Measurements from ENCODE around the gene BICRA.
A peak's percentile ranks its signal among the peaks of the same experiment; 100 is the strongest.
"Not testable (repeated sequence)": the region's sequence is repeated elsewhere in the genome, so short reads cannot be mapped to it uniquely, and the experiment has no call there.

BICRA gene

GRCh38 chr19:47742634-47743033 lies 133.7 kb downstream of the BICRA start:
- Histone ChIP-seq H3K9me3 (ENCODE audit: insufficient read depth, low read depth, low read length) (no peaks in the 10 kb centered on the region), H3K27ac (ENCODE audit: low read depth, low read length) (peak overlapping the region; percentile 26; the same call in 1 of the 2 replicates), H3K36me3 (ENCODE audit: insufficient read depth, low read length) (peaks cover 10% of the 10 kb centered on the region), H3K27me3 (ENCODE audit: insufficient read depth, low read length) (no peaks in the 10 kb centered on the region), H3K9ac (ENCODE audit: low read depth, low read length) (peak overlapping the region; percentile 79), H3K4me3 (ENCODE audit: low read length) (peak overlapping the region; percentile 61), H3K4me1 (ENCODE audit: insufficient read depth, low read length) (no peaks in the 10 kb centered on the region)
- 43% methylated on average over 10 of the region's 13 CpGs for WGBS

- WGBS, result 2% methylated on average over 50 of the region's 53 CpGs
- Histone ChIP-seq H3K27me3 (ENCODE audit: insufficient read depth, low read length) (no peaks in the 10 kb centered on the region), H3K4me3 (ENCODE audit: low read length) (peak within 1 kb of the TSS; percentile 73), H3K27ac (ENCODE audit: low read depth, low read length) (peak within 1 kb of the TSS; percentile 94), H3K9ac (ENCODE audit: low read depth, low read length) (peak within 1 kb of the TSS; percentile 95), H3K4me1 (ENCODE audit: insufficient read depth, low read length) (no peaks in the 10 kb centered on the region), H3K36me3 (ENCODE audit: insufficient read depth, low read length) (peaks cover 34% of the 10 kb centered on the region), H3K9me3 (ENCODE audit: insufficient read depth, low read depth, low read length) (no peaks in the 10 kb centered on the region)
Observed at GRCh38 chr19:47745010-47745901, 136.3 kb downstream of the BICRA start, which contains the start of gene NOP53. NOP53 (plus strand) TSS chr19:47745546; CDS start chr19:47745560, 14 bp downstream.

GRCh38 chr19:47746129-47746528 lies 137.2 kb downstream of the BICRA start:
- WGBS, result 69% methylated on average over 17 of the region's 17 CpGs
- peak overlapping the region; percentile 73 for H3K4me3 ChIP-seq (ENCODE audit: low read length)
- H3K27ac ChIP-seq (ENCODE audit: low read depth, low read length); H3K27me3 ChIP-seq (ENCODE audit: insufficient read depth, low read length); H3K4me1 ChIP-seq (ENCODE audit: insufficient read depth, low read length); H3K9me3 ChIP-seq (ENCODE audit: insufficient read depth, low read depth, low read length): not testable (repeated sequence)
- H3K9ac ChIP-seq (ENCODE audit: low read depth, low read length), result peak overlapping the region; percentile 95
- H3K36me3 ChIP-seq (ENCODE audit: insufficient read depth, low read length), result peaks cover 42% of the 10 kb centered on the region

GRCh38 chr19:47749326-47749725 lies 140.4 kb downstream of the BICRA start:
- Histone ChIP-seq H3K36me3 (ENCODE audit: insufficient read depth, low read length) (peaks cover 73% of the 10 kb centered on the region), H3K27ac (ENCODE audit: low read depth, low read length) (no peak overlapping the region), H3K4me3 (ENCODE audit: low read length) (no peak overlapping the region), H3K4me1 (ENCODE audit: insufficient read depth, low read length) (no peaks in the 10 kb centered on the region), H3K27me3 (ENCODE audit: insufficient read depth, low read length) (no peaks in the 10 kb centered on the region), H3K9ac (ENCODE audit: low read depth, low read length) (no peak overlapping the region), H3K9me3 (ENCODE audit: insufficient read depth, low read depth, low read length) (no peaks in the 10 kb centered on the region)
- 98% methylated on average over 3 of the region's 3 CpGs for WGBS

GRCh38 chr19:47750752-47751151 lies 141.8 kb downstream of the BICRA start:
- Histone ChIP-seq H3K9me3 (ENCODE audit: insufficient read depth, low read depth, low read length) (no peaks in the 10 kb centered on the region), H3K27me3 (ENCODE audit: insufficient read depth, low read length) (no peaks in the 10 kb centered on the region), H3K9ac (ENCODE audit: low read depth, low read length) (no peak overlapping the region), H3K36me3 (ENCODE audit: insufficient read depth, low read length) (peaks cover 83% of the 10 kb centered on the region), H3K27ac (ENCODE audit: low read depth, low read length) (no peak overlapping the region), H3K4me3 (ENCODE audit: low read length) (no peak overlapping the region), H3K4me1 (ENCODE audit: insufficient read depth, low read length) (no peaks in the 10 kb centered on the region)
- 96% methylated on average over 18 of the region's 18 CpGs for WGBS

- no peak overlapping the region for H3K27ac ChIP-seq (ENCODE audit: low read depth, low read length)
- 93% methylated on average over 27 of the region's 27 CpGs for WGBS
- H3K36me3 ChIP-seq (ENCODE audit: insufficient read depth, low read length), result peaks cover 92% of the 10 kb centered on the region
- H3K4me3 ChIP-seq (ENCODE audit: low read length), result no peak overlapping the region
- H3K9ac ChIP-seq (ENCODE audit: low read depth, low read length), result no peak overlapping the region
- no peaks in the 10 kb centered on the region for H3K9me3 ChIP-seq (ENCODE audit: insufficient read depth, low read depth, low read length)
- no peaks in the 10 kb centered on the region for H3K27me3 ChIP-seq (ENCODE audit: insufficient read depth, low read length)
- no peaks in the 10 kb centered on the region for H3K4me1 ChIP-seq (ENCODE audit: insufficient read depth, low read length)
Observed at GRCh38 chr19:47752440-47753211, 143.7 kb downstream of the BICRA start.
